Endodermal cell (in vitro differentiated cells): ENCODE results near the gene TNFRSF8. TPM values are rescaled to one million over a fixed set of nuclear protein-coding genes. Genes with fewer than 3 reads are reported as not detected.
A peak's percentile ranks its signal among the peaks of the same experiment; 100 is the strongest.
"Not testable (repeated sequence)": the region's sequence is repeated elsewhere in the genome, so short reads cannot be mapped to it uniquely, and the experiment has no call there.

Experiments used
- DNase-seq: peaks from one replicate; pipeline ENCODE4 v3.0.0-alpha.2; 2017
- H3K27ac ChIP-seq: 2 replicates; pipeline ENCODE4 v1.5.1; 2013; ENCODE audit warnings: mild to moderate bottlenecking, low read depth, low read length, moderate library complexity
- H3K27me3 ChIP-seq: 2 replicates; pipeline ENCODE4 v1.6.1; 2013; ENCODE audit warnings: mild to moderate bottlenecking, low read length, moderate library complexity; ENCODE audit not compliant: insufficient read depth, control insufficient read depth, poor library complexity, severe bottlenecking
- H3K36me3 ChIP-seq: 2 replicates; pipeline ENCODE4 v1.7.0; 2013; ENCODE audit warnings: mild to moderate bottlenecking, low read length, moderate library complexity; ENCODE audit not compliant: control insufficient read depth, insufficient read depth
- H3K4me1 ChIP-seq: one replicate; pipeline ENCODE4 v1.7.0; 2013; ENCODE audit warnings: low read length; ENCODE audit not compliant: control insufficient read depth, insufficient read depth
- H3K4me3 ChIP-seq: 2 replicates; pipeline ENCODE4 v1.5.1; 2013; ENCODE audit warnings: mild to moderate bottlenecking, low read length, moderate library complexity
- H3K9ac ChIP-seq: 2 replicates; pipeline ENCODE4 v1.6.1; 2013; ENCODE audit warnings: mild to moderate bottlenecking, low read length, moderate library complexity; ENCODE audit not compliant: poor library complexity, severe bottlenecking; ENCODE audit errors: extremely low read depth
- H3K9me3 ChIP-seq: 2 replicates; pipeline ENCODE4 v1.6.1; 2013; ENCODE audit warnings: mild to moderate bottlenecking, low read length, moderate library complexity; ENCODE audit not compliant: control insufficient read depth
- H3K27ac Mint-ChIP-seq: 2 replicates; pipeline ENCODE4 v1.8.0; 2020; ENCODE audit warnings: mixed read lengths
- H3K27me3 Mint-ChIP-seq: 2 replicates; pipeline ENCODE4 v1.8.0; 2021; ENCODE audit warnings: mild to moderate bottlenecking, mixed read lengths; ENCODE audit not compliant: insufficient read depth
- H3K36me3 Mint-ChIP-seq: 2 replicates; pipeline ENCODE4 v1.8.0; 2020; ENCODE audit warnings: low read depth, mixed read lengths
- H3K4me1 Mint-ChIP-seq: 2 replicates; pipeline ENCODE4 v1.8.0; 2020; ENCODE audit warnings: mixed read lengths
- H3K4me3 Mint-ChIP-seq: 2 replicates; pipeline ENCODE4 v1.8.0; 2020; ENCODE audit warnings: mild to moderate bottlenecking, moderate library complexity, mixed read lengths
- H3K9me3 Mint-ChIP-seq: 2 replicates; pipeline ENCODE4 v1.8.0; 2020; ENCODE audit warnings: mild to moderate bottlenecking, mixed read lengths
- WGBS, 2 experiments: methylation state at CpG; one replicate each; pipeline versions ENCODE4 v1.1.5 to v1.1.7; 2013; ENCODE audit warnings: missing lambda C conversion rate in 2 of 2, mixed read lengths in 1 of 2; ENCODE audit not compliant: insufficient coverage in 1 of 2, insufficient read length in 1 of 2; 5-methylcytosine and 5-hydroxymethylcytosine counted together
- total RNA-seq, 2 donors: library from RNA; stranded (reverse); fragmentation: NEBNext Ultra II Directional in 1 of 2; extraction: Animal tissue kit (Norgen Biotek cat#: 25700) in 1 of 2; gene quantifications; 2 replicates in 1 of 2; 3 replicates in 1 of 2; pipeline ENCODE4 v1.2.1, GENCODE V29; 2021
- TF ChIP-seq, protein P1 (sequence below): fragments of 200-600 bp; sonication (generic); conservative IDR thresholded peaks from 2 replicates; pipeline ENCODE4 v1.5.0; 2021; ENCODE audit warnings: antibody characterized with exemption, mild to moderate bottlenecking

TNFRSF8 gene
- total RNA-seq, 2 donors from 2014 or later, result 0.69 to 2.3 TPM

DNA sequence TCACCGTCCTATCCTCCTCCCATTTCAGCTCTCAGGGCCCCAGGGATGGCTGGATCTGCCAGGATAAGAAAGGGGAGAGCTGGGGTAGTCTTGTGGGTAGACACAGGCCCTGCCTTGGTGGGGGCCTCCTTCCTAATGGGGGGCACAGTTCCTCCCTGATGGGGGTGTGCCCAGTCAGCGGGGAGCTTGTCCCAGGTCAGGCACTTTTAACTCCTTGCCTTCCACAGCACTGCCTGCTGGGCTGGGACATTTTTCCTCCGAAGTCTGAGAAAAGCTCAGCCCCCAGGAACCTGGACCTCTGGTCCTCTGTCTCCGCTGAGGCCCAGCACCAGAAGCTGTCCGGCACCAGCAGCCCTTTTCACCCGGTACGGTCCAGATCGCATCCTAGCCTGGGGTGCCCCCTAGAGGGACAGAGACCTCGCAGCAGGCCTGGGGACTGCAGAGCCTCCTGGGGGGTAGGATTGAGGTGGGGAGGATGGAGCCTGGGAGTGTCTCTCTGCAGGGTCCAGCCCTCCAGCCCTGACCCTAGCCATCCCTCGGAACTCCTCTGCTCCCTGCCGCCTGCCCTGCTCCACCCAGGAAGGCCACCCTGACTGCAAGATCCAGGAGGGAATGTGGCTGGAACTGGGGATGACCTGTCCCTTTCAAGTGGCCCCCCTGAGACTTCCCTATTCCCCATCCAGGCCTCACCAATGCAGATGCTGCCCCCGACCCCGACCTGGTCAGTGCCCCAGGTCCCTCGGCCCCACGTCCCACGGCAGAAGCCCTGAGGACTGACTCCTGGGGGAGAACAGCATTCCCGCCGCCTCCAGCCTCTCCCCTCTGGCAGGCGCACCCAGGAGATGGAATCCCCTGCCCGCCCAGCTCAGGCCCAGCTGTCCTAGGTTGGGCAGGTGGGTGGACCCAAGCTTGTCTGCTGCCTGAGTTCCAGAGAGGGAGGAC, 31.8 kb upstream of the TNFRSF8 start:
- Mint-ChIP-seq H3K4me1 (no peaks in the 10 kb centered on the region), H3K9me3 (no peaks in the 10 kb centered on the region), H3K36me3 (peaks cover 41% of the 10 kb centered on the region), H3K4me3 (no peak overlapping the region), H3K27me3 (no peaks in the 10 kb centered on the region), H3K27ac (no peak overlapping the region)
- WGBS, 2 experiments, result 91 to 100% methylated on average over 1 to 20 of the region's 20 CpGs
- Histone ChIP-seq H3K9me3 (no peaks in the 10 kb centered on the region), H3K4me1 (no peaks in the 10 kb centered on the region), H3K4me3 (no peak overlapping the region), H3K27ac (peak overlapping the region; percentile 10), H3K9ac (no peak overlapping the region), H3K27me3 (no peaks in the 10 kb centered on the region), H3K36me3 (peaks cover 44% of the 10 kb centered on the region)
- TF ChIP-seq, protein P1, sequence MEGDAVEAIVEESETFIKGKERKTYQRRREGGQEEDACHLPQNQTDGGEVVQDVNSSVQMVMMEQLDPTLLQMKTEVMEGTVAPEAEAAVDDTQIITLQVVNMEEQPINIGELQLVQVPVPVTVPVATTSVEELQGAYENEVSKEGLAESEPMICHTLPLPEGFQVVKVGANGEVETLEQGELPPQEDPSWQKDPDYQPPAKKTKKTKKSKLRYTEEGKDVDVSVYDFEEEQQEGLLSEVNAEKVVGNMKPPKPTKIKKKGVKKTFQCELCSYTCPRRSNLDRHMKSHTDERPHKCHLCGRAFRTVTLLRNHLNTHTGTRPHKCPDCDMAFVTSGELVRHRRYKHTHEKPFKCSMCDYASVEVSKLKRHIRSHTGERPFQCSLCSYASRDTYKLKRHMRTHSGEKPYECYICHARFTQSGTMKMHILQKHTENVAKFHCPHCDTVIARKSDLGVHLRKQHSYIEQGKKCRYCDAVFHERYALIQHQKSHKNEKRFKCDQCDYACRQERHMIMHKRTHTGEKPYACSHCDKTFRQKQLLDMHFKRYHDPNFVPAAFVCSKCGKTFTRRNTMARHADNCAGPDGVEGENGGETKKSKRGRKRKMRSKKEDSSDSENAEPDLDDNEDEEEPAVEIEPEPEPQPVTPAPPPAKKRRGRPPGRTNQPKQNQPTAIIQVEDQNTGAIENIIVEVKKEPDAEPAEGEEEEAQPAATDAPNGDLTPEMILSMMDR, result peak; percentile 74
- peak; percentile 81 for DNase-seq

DNA sequence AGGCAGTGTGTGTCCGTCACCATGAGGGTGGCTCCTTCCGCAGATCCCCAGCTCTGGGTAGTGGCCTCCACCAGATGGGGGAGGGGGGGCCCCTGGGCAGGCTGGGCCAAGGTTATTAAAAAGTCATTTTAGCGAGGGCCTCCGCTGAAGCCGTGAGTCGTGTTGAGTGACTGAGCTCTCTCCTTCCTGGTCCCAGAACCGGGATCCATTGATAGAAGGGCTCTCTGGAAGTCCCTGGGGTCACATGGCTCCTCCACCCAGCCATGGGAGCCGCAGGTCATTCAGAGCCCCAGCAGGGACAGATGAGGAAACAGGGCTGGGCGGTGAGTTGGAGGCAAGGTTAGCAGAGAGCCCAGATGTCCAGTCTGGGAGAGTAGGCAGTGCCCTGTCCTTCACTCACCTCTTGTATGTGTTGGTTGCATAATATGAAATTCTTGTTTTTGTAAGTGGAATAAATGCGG, 30.9 kb upstream of the TNFRSF8 start:
- H3K27ac Mint-ChIP-seq, result no peak overlapping the region
- H3K27ac ChIP-seq, result peak overlapping the region; percentile 10
- WGBS, 2 experiments, result 91 to 95% methylated on average over 9 to 10 of the region's 10 CpGs

DNA sequence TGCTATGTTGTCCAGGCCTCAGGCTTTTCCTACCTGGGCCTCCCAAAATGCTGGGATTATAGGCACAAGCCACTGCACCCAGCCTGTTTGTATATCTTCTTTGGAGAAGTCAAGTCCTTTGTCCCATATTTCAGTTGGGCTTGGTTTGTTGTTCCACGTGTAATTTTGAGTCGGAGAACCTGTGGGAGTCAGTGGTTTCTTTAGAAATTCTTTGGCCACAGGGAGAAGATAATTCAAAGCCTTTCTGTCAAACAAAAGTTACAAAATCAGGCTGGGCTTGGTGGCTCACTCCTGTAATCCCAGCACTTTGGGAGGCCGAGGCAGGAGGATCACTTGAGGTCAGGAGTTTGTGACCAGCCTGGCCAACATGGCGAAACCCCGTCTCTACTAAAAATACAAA, 29.7 kb upstream of the TNFRSF8 start:
- DNase-seq, H3K4me3 Mint-ChIP-seq, H3K9me3 Mint-ChIP-seq, H3K9ac ChIP-seq, H3K4me1 ChIP-seq, H3K27me3 Mint-ChIP-seq, H3K27me3 ChIP-seq, H3K27ac ChIP-seq, H3K27ac Mint-ChIP-seq, H3K9me3 ChIP-seq, H3K4me1 Mint-ChIP-seq, H3K4me3 ChIP-seq: not testable (repeated sequence)
- H3K36me3 Mint-ChIP-seq, result peaks cover 23% of the 10 kb centered on the region
- H3K36me3 ChIP-seq, result peaks cover 26% of the 10 kb centered on the region
- WGBS, 2 experiments, result 95 to 96% methylated on average over 4 to 5 of the region's 5 CpGs

More for the DNA sequence above, 30.9 kb upstream of the TNFRSF8 start:
- peaks cover under 1% of the 10 kb centered on the region for H3K4me1 Mint-ChIP-seq
- H3K9me3 Mint-ChIP-seq, result no peaks in the 10 kb centered on the region
- H3K9ac ChIP-seq, result no peak overlapping the region
- no peaks in the 10 kb centered on the region for H3K4me1 ChIP-seq
- peaks cover 35% of the 10 kb centered on the region for H3K36me3 ChIP-seq
- H3K36me3 Mint-ChIP-seq, result peaks cover 33% of the 10 kb centered on the region
- no peaks in the 10 kb centered on the region for H3K9me3 ChIP-seq
- TF ChIP-seq, protein P1, result no peak
- H3K4me3 ChIP-seq, result no peak overlapping the region
- no peak for DNase-seq
- H3K27me3 ChIP-seq, result no peaks in the 10 kb centered on the region
- no peak overlapping the region for H3K4me3 Mint-ChIP-seq
- H3K27me3 Mint-ChIP-seq, result no peaks in the 10 kb centered on the region
